GM06990 (cell line): Measurements from ENCODE around the gene TMEM19.

Source experiments
- DNase-seq: peaks from one replicate; pipeline ENCODE4 v3.0.0-alpha.2; 2011; ENCODE audit not compliant: insufficient read length; ENCODE audit errors: extremely low read depth
- H3K27me3 ChIP-seq: replicated peaks from 2 replicates; pipeline ENCODE4 v1.6.0; 2011; ENCODE audit warnings: low read length; ENCODE audit not compliant: control insufficient read depth, insufficient read depth
- H3K36me3 ChIP-seq: 2 replicates; pipeline ENCODE4 v1.5.1; 2011; ENCODE audit warnings: low read length; ENCODE audit not compliant: control insufficient read depth, insufficient read depth
- H3K4me3 ChIP-seq: replicated peaks from 2 replicates; pipeline ENCODE4 v1.5.1; 2011; ENCODE audit warnings: low read depth, mild to moderate bottlenecking, control low read depth, low read length
- TF ChIP-seq, protein P1 (sequence below): IDR thresholded peaks from 2 replicates; pipeline ENCODE4 v1.5.1; 2011; ENCODE audit warnings: low read length, control low read depth, mild to moderate bottlenecking, inconsistent platforms; ENCODE audit not compliant: insufficient read depth, poor library complexity, severe bottlenecking

Gene TMEM19

DNA sequence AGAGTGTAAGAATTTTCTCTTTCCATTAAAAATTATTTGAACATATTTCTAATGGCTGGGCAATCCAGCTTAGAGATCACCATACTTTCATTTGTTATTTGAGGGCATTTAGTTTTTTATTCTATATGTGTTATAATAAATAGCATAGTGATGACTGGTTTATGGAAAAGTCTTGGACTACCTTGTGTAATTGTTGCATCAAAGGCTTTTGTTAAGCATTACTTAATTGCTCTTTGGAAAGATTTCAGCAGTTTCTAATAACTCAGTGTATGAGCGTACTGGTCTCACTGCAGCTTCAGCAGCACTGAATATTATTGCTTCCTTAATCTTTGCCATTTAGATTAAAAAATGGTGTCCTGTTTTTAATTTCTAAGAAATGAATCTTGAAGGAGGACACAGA is 22.8 kb downstream of the TMEM19 start:
- TF ChIP-seq, protein P1, sequence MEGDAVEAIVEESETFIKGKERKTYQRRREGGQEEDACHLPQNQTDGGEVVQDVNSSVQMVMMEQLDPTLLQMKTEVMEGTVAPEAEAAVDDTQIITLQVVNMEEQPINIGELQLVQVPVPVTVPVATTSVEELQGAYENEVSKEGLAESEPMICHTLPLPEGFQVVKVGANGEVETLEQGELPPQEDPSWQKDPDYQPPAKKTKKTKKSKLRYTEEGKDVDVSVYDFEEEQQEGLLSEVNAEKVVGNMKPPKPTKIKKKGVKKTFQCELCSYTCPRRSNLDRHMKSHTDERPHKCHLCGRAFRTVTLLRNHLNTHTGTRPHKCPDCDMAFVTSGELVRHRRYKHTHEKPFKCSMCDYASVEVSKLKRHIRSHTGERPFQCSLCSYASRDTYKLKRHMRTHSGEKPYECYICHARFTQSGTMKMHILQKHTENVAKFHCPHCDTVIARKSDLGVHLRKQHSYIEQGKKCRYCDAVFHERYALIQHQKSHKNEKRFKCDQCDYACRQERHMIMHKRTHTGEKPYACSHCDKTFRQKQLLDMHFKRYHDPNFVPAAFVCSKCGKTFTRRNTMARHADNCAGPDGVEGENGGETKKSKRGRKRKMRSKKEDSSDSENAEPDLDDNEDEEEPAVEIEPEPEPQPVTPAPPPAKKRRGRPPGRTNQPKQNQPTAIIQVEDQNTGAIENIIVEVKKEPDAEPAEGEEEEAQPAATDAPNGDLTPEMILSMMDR: no peak
- H3K36me3 ChIP-seq: no peaks in the 10 kb centered on the region; the same call in 1 of the 2 replicates
- H3K27me3 ChIP-seq: no peaks in the 10 kb centered on the region
- no peak overlapping the region for H3K4me3 ChIP-seq
- DNase-seq: no peak

DNA sequence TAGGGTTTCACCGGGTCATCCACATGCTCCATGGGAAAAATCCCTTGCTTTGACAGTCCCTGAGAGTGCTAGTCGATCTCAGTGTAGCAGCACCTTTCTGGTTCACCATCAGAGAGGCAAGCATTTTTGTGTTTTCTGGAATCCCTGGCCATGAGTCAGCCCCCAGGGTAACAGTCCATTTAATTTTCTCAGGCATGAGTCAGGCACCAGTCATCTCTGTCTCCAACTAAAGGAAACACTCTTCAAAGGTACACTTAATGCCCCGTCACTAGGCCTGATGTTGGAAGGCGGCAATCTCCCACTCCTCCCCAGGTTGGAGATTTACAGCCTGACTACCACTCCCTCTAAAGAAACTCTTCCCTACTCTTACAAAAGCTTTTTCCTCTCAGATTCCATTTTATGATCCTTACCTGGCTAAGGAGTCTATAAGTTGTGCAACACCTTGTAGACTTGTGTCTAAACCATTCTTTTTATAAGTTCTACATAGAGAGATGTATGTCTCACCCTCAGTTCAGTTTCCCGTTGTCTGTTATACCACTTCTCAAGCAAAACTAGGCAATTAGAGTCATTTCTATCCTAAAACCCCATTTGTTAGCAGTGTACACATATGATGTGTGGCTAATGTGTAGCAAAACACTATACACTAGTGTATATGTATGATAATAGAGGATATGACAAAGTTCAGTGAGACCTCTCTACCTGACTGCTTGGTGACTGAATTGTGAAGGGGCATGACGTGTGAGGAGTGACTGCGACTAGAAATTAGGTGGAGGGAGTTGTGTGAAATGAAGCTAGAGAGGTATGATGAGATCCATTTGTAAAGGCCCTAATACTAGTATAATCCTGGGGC is 24.6 kb downstream of the TMEM19 start:
- H3K4me3 ChIP-seq: no peak overlapping the region
- no peak for DNase-seq
- no peaks in the 10 kb centered on the region for H3K27me3 ChIP-seq
- TF ChIP-seq, protein P1: no peak
- H3K36me3 ChIP-seq: no peaks in the 10 kb centered on the region; the same call in 1 of the 2 replicates

DNA sequence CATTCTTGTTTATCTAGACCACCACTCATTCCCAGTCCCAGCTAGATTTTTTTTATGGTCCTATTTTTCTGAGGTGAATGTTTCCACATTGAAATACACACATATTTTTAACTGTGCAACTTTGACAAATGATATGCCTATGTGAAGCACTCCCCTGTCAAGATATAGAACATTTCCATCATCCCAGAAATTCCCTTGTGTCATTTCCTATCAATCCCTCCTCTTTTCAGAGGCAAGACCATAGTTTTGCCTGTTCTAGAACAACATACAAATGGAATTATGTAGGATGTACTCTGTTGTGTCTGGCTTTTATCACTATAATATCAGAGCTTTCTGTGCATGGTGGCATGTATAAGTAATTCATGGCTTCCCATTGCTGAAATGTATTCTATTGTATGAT is 32.7 kb downstream of the TMEM19 start:
- no peak for DNase-seq
- H3K36me3 ChIP-seq: no peaks in the 10 kb centered on the region
- no peaks in the 10 kb centered on the region for H3K27me3 ChIP-seq
- TF ChIP-seq, protein P1: no peak
- no peak overlapping the region for H3K4me3 ChIP-seq

DNA sequence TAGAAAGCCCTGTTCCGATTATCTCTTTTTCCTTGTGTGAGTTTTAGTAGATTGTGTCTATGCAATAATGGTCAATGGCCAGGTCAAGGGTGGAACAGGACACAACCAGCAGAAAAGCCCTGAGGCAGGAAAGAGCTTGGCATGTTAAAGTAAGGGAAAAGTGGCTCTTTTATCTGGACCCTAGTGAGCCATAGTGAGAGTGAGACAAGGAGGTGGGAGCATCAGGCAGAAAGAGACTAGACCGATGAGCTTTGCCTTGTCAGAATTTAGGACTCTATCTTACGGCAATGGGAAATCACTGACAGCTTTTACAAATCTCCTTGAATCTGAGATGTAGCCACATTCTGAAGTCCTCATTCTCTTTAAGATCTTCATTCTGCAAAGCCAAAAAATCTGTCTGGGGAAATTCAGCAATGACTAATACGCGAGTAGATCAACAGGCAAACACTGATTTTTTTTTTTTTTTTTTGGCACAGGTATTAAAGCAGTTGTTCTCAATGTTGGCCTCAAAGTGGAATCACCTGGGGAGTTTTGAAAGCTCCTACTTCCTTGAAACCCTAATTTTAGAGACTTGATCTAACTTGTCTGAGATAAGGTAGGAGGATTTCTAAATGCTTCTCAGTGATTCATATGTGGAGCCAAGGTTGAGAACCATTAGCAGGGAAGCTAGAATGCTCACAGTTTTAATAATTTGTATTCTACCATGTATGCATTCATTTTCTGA is 33.9 kb downstream of the TMEM19 start:
- no peak overlapping the region for H3K4me3 ChIP-seq
- TF ChIP-seq, protein P1: no peak
- no peak for DNase-seq
- H3K36me3 ChIP-seq: no peaks in the 10 kb centered on the region
- no peaks in the 10 kb centered on the region for H3K27me3 ChIP-seq

DNA sequence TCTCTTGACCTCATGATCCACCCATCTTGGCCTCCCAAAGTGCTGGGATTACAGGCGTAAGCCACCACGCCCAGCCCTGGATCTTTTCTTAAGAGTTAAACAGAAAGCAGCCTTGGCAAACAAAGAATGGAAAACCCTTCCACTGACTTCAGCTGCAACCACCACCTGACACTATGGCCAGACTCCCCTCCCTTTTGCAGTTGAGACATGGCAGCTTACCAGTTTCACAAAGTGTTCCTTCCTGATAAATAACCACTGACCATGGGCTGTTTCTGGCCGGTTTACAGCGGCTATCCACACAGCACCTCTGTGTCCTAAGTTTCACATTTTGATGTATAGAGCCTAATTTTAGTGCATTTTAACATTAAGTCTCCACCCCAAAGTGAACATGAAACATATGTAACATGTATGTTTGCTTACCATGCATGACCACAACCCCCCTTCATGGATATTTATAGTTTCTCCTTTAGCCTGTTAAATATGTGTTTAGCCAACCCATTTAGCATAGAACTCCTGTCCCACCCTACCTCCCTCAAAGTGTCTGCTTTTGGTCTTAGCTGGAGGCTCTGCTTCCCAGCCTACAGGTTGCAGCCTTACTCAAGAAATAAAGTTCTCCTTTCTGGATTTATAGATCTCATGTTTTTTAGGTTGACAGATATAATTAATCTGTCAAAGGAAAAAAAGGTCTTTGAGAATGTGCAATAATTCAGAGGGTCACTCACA is 36.1 kb downstream of the TMEM19 start:
- TF ChIP-seq, protein P1: no peak
- no peaks in the 10 kb centered on the region for H3K36me3 ChIP-seq
- no peak for DNase-seq
- H3K4me3 ChIP-seq: no peak overlapping the region
- no peaks in the 10 kb centered on the region for H3K27me3 ChIP-seq
